ENCODE results near the gene HIF1A.
"Not testable (repeated sequence)": the region's sequence is repeated elsewhere in the genome, so short reads cannot be mapped to it uniquely, and the experiment has no call there.

DNA sequence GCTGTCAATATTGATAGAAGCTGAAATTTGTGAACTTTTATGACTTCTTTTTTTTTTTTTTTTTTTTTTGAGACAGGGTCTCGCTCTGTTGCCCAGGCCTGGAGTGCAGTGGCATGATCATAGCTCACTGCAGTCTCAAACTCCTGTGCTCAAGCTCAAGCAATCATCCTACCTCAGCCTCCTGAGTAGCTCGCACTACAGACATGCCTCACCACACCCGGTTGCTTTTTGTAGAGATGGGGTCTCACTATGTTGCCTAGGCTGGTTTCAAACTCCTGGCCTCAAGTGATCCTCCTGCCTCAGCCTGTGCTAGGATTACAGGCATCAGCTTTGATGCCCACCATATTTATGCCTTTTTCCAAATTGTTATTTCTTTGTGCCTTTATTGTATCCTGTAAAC is 51.0 kb downstream of the HIF1A start:
- not testable (repeated sequence) for TF ChIP-seq SP2 (IDR thresholded peaks at IDR 0.05; ENCODE audit: low read length); EZH2 (IDR thresholded peaks at IDR 0.05; ENCODE audit: low read depth, low read length, severe bottlenecking); POLR2A (IDR thresholded peaks at IDR 0.05; ENCODE audit: control extremely low read depth in 1 of 2, low read depth in 2 of 2, low read length in 2 of 2); JUN (IDR thresholded peaks at IDR 0.05; ENCODE audit: low read depth, low read length); CHD2 (IDR thresholded peaks at IDR 0.05; ENCODE audit: low read length); SRF (IDR thresholded peaks at IDR 0.05; ENCODE audit: low read depth, low read length); EP300 (IDR thresholded peaks at IDR 0.05; ENCODE audit: borderline replicate concordance in 1 of 2, low read depth in 2 of 2, low read length in 2 of 2); KDM4A (IDR thresholded peaks at IDR 0.05; ENCODE audit: low read depth, low read length, severe bottlenecking); SIN3A (conservative IDR thresholded peaks at IDR 0.05 in 1 of 2, IDR thresholded peaks at IDR 0.05 in 1 of 2; ENCODE audit: low read depth in 1 of 2, low read length in 2 of 2); CBX5 (IDR thresholded peaks at IDR 0.05; ENCODE audit: low read depth, low read length)
- TF ChIP-seq, protein P1, sequence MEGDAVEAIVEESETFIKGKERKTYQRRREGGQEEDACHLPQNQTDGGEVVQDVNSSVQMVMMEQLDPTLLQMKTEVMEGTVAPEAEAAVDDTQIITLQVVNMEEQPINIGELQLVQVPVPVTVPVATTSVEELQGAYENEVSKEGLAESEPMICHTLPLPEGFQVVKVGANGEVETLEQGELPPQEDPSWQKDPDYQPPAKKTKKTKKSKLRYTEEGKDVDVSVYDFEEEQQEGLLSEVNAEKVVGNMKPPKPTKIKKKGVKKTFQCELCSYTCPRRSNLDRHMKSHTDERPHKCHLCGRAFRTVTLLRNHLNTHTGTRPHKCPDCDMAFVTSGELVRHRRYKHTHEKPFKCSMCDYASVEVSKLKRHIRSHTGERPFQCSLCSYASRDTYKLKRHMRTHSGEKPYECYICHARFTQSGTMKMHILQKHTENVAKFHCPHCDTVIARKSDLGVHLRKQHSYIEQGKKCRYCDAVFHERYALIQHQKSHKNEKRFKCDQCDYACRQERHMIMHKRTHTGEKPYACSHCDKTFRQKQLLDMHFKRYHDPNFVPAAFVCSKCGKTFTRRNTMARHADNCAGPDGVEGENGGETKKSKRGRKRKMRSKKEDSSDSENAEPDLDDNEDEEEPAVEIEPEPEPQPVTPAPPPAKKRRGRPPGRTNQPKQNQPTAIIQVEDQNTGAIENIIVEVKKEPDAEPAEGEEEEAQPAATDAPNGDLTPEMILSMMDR (IDR thresholded peaks at IDR 0.05; ENCODE audit: control extremely low read depth in 1 of 3, insufficient read depth in 1 of 3, low read depth in 1 of 3, low read length in 3 of 3), result not testable (repeated sequence)
- TF ChIP-seq, protein P2, sequence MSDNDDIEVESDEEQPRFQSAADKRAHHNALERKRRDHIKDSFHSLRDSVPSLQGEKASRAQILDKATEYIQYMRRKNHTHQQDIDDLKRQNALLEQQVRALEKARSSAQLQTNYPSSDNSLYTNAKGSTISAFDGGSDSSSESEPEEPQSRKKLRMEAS (IDR thresholded peaks at IDR 0.05), result not testable (repeated sequence)
